ENCODE measurements around the gene DAPK1. TPM values are rescaled to one million over a fixed set of nuclear protein-coding genes. Genes with fewer than 3 reads are reported as not detected.

The DAPK1 gene
- 187 TPM for total RNA-seq

GRCh38 chr9:87497604-87498045 is at the start of gene DAPK1:
Gene DAPK1 (plus strand): TSS chr9:87497867. CDS start chr9:87499078, 1,211 bp downstream.

GRCh38 chr9:87725900-87726709 is 228.4 kb downstream of the DAPK1 start, which contains the start of gene CTSL:
Gene CTSL (plus strand): TSS chr9:87726119. CDS start chr9:87727604, 1,485 bp downstream.

Small RNA genes lying within 50 kb of the gene (small RNA-seq; reads per million reads assigned to genes)
- 0.12 reads per million for gene AL161787.1 (ENCODE audit: low replicate concordance)

Other genes with a start within 250 kb of the DAPK1 start
- gene CTSL, start 228.3 kb downstream of the DAPK1 start, total RNA-seq, result 20.3 TPM